Epithelial cell of esophagus (primary cell): ENCODE measurements around the gene DLGAP1.
A peak's percentile ranks its signal among the peaks of the same experiment; 100 is the strongest.

Source experiments
- DNase-seq: peaks from one replicate; pipeline ENCODE4 v3.0.0; 2010; ENCODE audit warnings: low read depth
- H3K4me3 ChIP-seq: 2 replicates; pipeline ENCODE4 v1.5.1; 2011; ENCODE audit warnings: mild to moderate bottlenecking, low read length, control low read depth
- TF ChIP-seq, protein P1 (sequence below): IDR thresholded peaks from 2 replicates; pipeline ENCODE4 v1.5.1; 2011; ENCODE audit warnings: low read depth, mild to moderate bottlenecking, low read length, control low read depth, inconsistent platforms; ENCODE audit not compliant: insufficient read depth; ENCODE audit errors: missing control alignments

DLGAP1 gene

GRCh38 chr18:3898861-3899613, 556.1 kb downstream of the DLGAP1 start:
- DNase-seq, result no peak
- H3K4me3 ChIP-seq, result no peak overlapping the region
- TF ChIP-seq, protein P1, sequence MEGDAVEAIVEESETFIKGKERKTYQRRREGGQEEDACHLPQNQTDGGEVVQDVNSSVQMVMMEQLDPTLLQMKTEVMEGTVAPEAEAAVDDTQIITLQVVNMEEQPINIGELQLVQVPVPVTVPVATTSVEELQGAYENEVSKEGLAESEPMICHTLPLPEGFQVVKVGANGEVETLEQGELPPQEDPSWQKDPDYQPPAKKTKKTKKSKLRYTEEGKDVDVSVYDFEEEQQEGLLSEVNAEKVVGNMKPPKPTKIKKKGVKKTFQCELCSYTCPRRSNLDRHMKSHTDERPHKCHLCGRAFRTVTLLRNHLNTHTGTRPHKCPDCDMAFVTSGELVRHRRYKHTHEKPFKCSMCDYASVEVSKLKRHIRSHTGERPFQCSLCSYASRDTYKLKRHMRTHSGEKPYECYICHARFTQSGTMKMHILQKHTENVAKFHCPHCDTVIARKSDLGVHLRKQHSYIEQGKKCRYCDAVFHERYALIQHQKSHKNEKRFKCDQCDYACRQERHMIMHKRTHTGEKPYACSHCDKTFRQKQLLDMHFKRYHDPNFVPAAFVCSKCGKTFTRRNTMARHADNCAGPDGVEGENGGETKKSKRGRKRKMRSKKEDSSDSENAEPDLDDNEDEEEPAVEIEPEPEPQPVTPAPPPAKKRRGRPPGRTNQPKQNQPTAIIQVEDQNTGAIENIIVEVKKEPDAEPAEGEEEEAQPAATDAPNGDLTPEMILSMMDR, result no peak

GRCh38 chr18:3892152-3892551, 563.0 kb downstream of the DLGAP1 start:
- TF ChIP-seq, protein P1, result no peak
- H3K4me3 ChIP-seq, result no peak overlapping the region
- DNase-seq, result no peak

DNA sequence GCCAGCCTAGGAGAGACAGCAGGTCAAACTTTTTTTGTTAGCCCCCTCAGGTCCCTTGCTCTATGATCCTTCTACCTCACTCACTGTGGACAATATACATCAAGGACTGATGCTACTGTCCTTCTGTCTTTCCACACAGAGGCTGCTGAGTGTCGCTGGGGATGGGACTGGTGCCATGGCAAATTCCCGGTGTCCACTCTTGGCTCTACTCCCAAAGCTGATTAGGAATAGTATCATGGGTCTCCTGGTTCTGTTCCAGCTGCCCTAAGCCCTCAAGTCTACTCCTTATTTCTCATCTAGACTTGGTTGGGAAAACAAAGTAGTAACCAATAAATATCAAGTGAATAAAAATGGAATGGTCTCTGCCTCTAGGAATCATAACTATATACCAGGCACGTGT, 563.9 kb downstream of the DLGAP1 start:
- no peak for DNase-seq
- TF ChIP-seq, protein P1, result no peak
- H3K4me3 ChIP-seq, result no peak overlapping the region

DNA sequence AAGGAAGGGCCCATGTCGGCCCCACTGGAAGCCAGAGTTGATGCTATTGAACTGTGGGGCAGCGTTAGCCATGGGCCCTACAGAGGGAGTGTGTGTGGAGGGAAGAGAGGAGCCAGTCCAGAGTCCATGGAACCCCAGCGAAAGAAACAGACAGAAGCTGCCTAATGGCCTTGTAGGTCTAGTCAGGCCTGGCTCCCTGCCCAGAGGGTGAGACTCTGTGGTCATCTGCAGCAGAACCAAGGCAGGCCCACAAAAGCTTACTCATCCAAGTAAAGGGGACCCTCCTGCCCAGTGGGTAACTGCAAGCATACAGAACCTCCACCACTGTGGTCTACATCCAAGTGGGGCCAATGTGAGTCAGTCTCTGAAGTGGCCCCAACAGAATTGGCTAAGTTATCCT, 565.3 kb downstream of the DLGAP1 start:
- peak; percentile 47 for DNase-seq
- H3K4me3 ChIP-seq, result no peak overlapping the region
- TF ChIP-seq, protein P1, result no peak

DNA sequence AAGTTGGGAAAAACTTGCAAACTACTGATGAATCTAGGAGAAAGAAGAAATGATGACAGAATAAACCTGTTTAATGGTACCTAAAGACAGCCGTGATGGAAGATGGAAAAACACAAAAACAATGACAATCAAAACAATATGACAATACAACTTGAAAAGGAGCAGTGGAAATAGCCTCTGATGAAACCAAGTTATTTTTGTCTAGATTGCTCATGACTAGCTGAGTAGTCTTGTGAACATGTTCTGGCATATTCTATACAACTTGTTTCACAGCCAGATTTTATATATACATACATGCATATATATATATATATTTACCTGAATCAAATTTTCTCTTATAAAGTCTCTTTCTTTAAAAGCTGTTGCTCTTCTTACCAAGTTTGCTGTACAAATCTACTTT, 566.0 kb downstream of the DLGAP1 start:
- TF ChIP-seq, protein P1, result no peak
- H3K4me3 ChIP-seq, result no peak overlapping the region
- DNase-seq, result peak; percentile 87

DNA sequence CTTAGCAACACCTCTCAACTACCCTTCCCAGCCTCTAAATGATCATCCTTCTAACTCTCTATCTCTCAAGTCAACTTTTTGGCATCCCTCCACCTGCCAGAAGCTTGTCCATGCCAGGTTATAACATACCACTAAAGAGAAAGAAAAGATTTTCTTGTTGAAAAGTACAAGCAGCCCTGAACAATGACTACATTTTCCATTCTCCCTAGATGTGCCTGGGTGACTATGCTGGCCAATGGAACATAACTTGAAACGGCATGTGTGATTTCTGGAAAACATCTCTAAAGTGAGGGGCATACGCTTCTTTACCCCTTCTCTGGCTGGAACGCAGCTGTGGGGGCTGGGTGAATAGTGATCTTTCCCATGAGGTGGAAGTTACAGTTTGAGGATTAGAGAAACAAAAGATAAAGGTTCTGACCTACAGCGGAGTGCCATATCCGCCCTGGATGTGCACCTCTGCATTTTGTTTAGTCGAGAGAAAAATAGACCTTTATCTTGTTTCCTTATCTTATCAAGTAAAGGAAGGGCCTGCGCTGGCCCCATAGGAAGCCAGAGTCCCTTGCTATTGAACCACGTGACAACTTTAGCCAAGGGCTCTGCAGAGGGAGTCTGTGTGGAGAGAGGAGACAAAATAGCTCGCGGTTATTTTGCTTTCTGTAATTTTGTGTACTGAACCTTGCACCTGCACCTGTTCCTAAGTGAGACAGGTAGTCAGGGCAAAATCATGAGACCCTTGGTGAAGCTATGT, 568.4 kb downstream of the DLGAP1 start:
- H3K4me3 ChIP-seq, result no peak overlapping the region
- DNase-seq, result no peak
- TF ChIP-seq, protein P1, result no peak
